HepG2 (cell line): ENCODE measurements around the gene ARHGAP15. TPM values are rescaled to one million over a fixed set of nuclear protein-coding genes. Genes with fewer than 3 reads are reported as not detected.

Experiments used
- ATAC-seq: fragments of 200-7000 bp; cut with Tn5 transposase; 3 replicates; pipeline ENCODE4 v1.9.1; 2020; ENCODE audit warnings: mild to moderate bottlenecking, moderate library complexity
- BruUV-seq: library from RNA; stranded (reverse); fragments of 400-500 nt; replicated peaks from 2 replicates; lab custom pipeline; 2021; lab: Mats Ljungman, UMichigan
- CTCF ChIA-PET: fragments of 300-600 bp; formaldehyde crosslinking; extraction: SDS; loops from one replicate; lab custom pipeline; 2021; ENCODE audit warnings: low total read pairs, inconsistent platforms, low intra/inter-chr PET ratio; lab: Yijun Ruan, JAX
- POLR2A ChIA-PET: fragments of 350-600 bp; sonication (Branson Sonifier 250); formaldehyde crosslinking; loops from one replicate; lab custom pipeline; 2020; ENCODE audit warnings: antibody characterized with exemption, inconsistent platforms; lab: Yijun Ruan, JAX
- DNase-seq: peaks from one replicate; pipeline ENCODE4 v3.0.0-alpha.2; 2015; ENCODE audit warnings: low spot score
- FAIRE-seq: peaks from 3 replicates; lab custom pipeline; 2011; peaks lifted over from hg19 to GRCh38; lab: Jason Lieb, UNC
- H2AFZ ChIP-seq: one replicate; pipeline ENCODE4 v1.6.1; 2011; ENCODE audit warnings: low read length, inconsistent platforms
- H3K27ac ChIP-seq: fragments of 300-600 bp; 3 replicates; pipeline ENCODE4 v1.8.0; 2011; ENCODE audit warnings: mixed run types, mild to moderate bottlenecking, mixed read lengths, low read length, inconsistent platforms; ENCODE audit not compliant: insufficient read depth; ENCODE audit errors: extremely low read length
- H3K27me3 ChIP-seq, 2 experiments: fragments of 200-600 bp in 1 of 2; 2 replicates in 1 of 2; 3 replicates in 1 of 2; pipeline versions ENCODE4 v1.6.0 to v1.8.0; 2011; ENCODE audit warnings: low read length in 2 of 2, mild to moderate bottlenecking in 2 of 2, moderate library complexity in 2 of 2, inconsistent platforms in 1 of 2; ENCODE audit not compliant: insufficient read depth in 2 of 2, control insufficient read depth in 1 of 2
- H3K36me3 ChIP-seq, 2 experiments: fragments of 200-600 bp in 1 of 2; replicated peaks in 1 of 2; 2 replicates in 1 of 2; 3 replicates in 1 of 2; pipeline versions ENCODE4 v1.5.1 to v1.8.0; 2011; ENCODE audit warnings: low read length in 2 of 2, inconsistent platforms in 1 of 2; ENCODE audit not compliant: insufficient read depth in 2 of 2, control insufficient read depth in 1 of 2
- H3K4me1 ChIP-seq: 2 replicates; pipeline ENCODE4 v1.5.1; 2012; ENCODE audit warnings: low read length, inconsistent platforms; ENCODE audit not compliant: insufficient read depth
- H3K4me2 ChIP-seq: 2 replicates; pipeline ENCODE4 v1.6.0; 2011; ENCODE audit warnings: low read depth, low read length, inconsistent platforms
- H3K4me3 ChIP-seq, 3 experiments: fragments of 200-600 bp in 1 of 3; sonication (generic), shearing (Covaris generic) in 1 of 3; replicated peaks in 1 of 3; 2 replicates each; pipeline ENCODE4 v1.5.1; 2011 to 2016; ENCODE audit warnings: low read length in 3 of 3, inconsistent platforms in 2 of 3, low read depth in 2 of 3, mild to moderate bottlenecking in 2 of 3, control low read depth in 1 of 3, mixed read lengths in 1 of 3; ENCODE audit not compliant: insufficient read depth in 1 of 3
- H3K79me2 ChIP-seq: one replicate; pipeline ENCODE4 v1.6.1; 2011; ENCODE audit warnings: low read length, inconsistent platforms; ENCODE audit not compliant: insufficient read depth
- H3K9ac ChIP-seq: 2 replicates; pipeline ENCODE4 v1.6.0; 2011; ENCODE audit warnings: mild to moderate bottlenecking, low read depth, low read length, inconsistent platforms; ENCODE audit not compliant: insufficient read depth
- H3K9me3 ChIP-seq: 2 replicates; pipeline ENCODE4 v1.5.1; 2012; ENCODE audit warnings: mild to moderate bottlenecking, low read length
- H4K20me1 ChIP-seq: 2 replicates; pipeline ENCODE4 v1.6.0; 2011; ENCODE audit warnings: inconsistent platforms, mild to moderate bottlenecking, low read length, moderate library complexity; ENCODE audit not compliant: insufficient read depth
- CENPT ChIP-seq: sonication (generic); formaldehyde crosslinking; IDR thresholded peaks from 2 replicates; pipeline ENCODE4 v1.8.0; 2022; ENCODE audit warnings: low read depth, mild to moderate bottlenecking, moderate library complexity, missing genetic modification reagents
- HOMEZ ChIP-seq: IDR thresholded peaks from 2 replicates; pipeline ENCODE4 v1.6.1; 2016; ENCODE audit warnings: low read depth
- MYC ChIP-seq: sonication (generic); formaldehyde crosslinking; IDR thresholded peaks from 2 replicates; pipeline ENCODE4 v1.9.0; 2021; ENCODE audit warnings: missing genetic modification reagents, borderline replicate concordance
- SMAD9 ChIP-seq: sonication (generic); formaldehyde crosslinking; IDR thresholded peaks from 2 replicates; pipeline ENCODE4 v1.5.1; 2020; ENCODE audit warnings: mild to moderate bottlenecking, missing genetic modification reagents
- SP4 ChIP-seq: sonication (generic); formaldehyde crosslinking; IDR thresholded peaks from 2 replicates; pipeline ENCODE4 v1.8.1; 2023; ENCODE audit warnings: mild to moderate bottlenecking, missing genetic modification reagents
- SSRP1 ChIP-seq: IDR thresholded peaks from 2 replicates; pipeline ENCODE4 v1.6.1; 2016; ENCODE audit warnings: control low read depth
- TSC22D2 ChIP-seq: sonication (generic); formaldehyde crosslinking; IDR thresholded peaks from 2 replicates; pipeline ENCODE4 v1.5.1; 2020; ENCODE audit warnings: missing genetic modification reagents, mild to moderate bottlenecking, borderline replicate concordance
- U2AF2 ChIP-seq: fragments of 200-400 bp; formaldehyde crosslinking; IDR thresholded peaks from 2 replicates; pipeline ENCODE4 v1.6.1; 2017; ENCODE audit warnings: low read depth, mild to moderate bottlenecking, low read length
- ZNF136 ChIP-seq: sonication (generic); formaldehyde crosslinking; IDR thresholded peaks from 2 replicates; pipeline ENCODE4 v1.8.1; 2022; ENCODE audit warnings: low read depth, mild to moderate bottlenecking, moderate library complexity, missing genetic modification reagents
- ZNF180 ChIP-seq: sonication (generic); formaldehyde crosslinking; IDR thresholded peaks from 2 replicates; pipeline ENCODE4 v1.4.0; 2020; ENCODE audit warnings: low read depth, missing genetic modification reagents, borderline replicate concordance
- ZNF260 ChIP-seq: sonication (generic); formaldehyde crosslinking; IDR thresholded peaks from 2 replicates; pipeline ENCODE4 v1.4.0; 2020; ENCODE audit warnings: missing genetic modification reagents, low read depth, mild to moderate bottlenecking, borderline replicate concordance
- ZNF362 ChIP-seq: sonication (generic); formaldehyde crosslinking; IDR thresholded peaks from 2 replicates; pipeline ENCODE4 v1.4.0; 2020; ENCODE audit warnings: missing genetic modification reagents, mild to moderate bottlenecking, borderline replicate concordance
- ZNF569 ChIP-seq: sonication (generic); formaldehyde crosslinking; IDR thresholded peaks from 2 replicates; pipeline ENCODE4 v1.5.0; 2020; ENCODE audit warnings: mild to moderate bottlenecking, missing genetic modification reagents, moderate library complexity, borderline replicate concordance
- ZNF607 ChIP-seq: sonication (generic); formaldehyde crosslinking; IDR thresholded peaks from 2 replicates; pipeline ENCODE4 v1.5.1; 2020; ENCODE audit warnings: missing genetic modification reagents, mild to moderate bottlenecking, borderline replicate concordance
- WGBS: methylation state at CpG from one replicate; pipeline ENCODE4 v1.1.6; 2017; ENCODE audit warnings: low lambda C conversion rate; 5-methylcytosine and 5-hydroxymethylcytosine counted together
- in situ Hi-C: cut with HindIII; loops from 2 replicates; pipeline ENCODE4 v1.10.0; 2017; ENCODE audit warnings: low pct_unique_long_range_greater_than_20kb; ENCODE audit not compliant: extremely low pct_ligation_motif_present
- intact Hi-C: fragments of 100-400 bp; cut with micrococcal nuclease; formaldehyde crosslinking; loops from one replicate; pipeline ENCODE4 v1.10.0; 2022; ENCODE audit not compliant: unreplicated experiment
- polyA plus RNA-seq, 8 experiments: library from polyadenylated mRNA; depleted of rRNA in 3 of 8; stranded (reverse) in 7 of 8; unstranded in 1 of 8; fragments of >200 nt; fragmentation: Illumina TruSeq in 4 of 8; extraction: Trizol in 4 of 8; gene quantifications; 2 replicates each; pipeline versions ENCODE4 v1.2.1 to v1.2.3, GENCODE V29; 2011 to 2016; ENCODE audit warnings: low read depth in 4 of 8, missing spikeins in 1 of 8, mixed read lengths in 1 of 8; ENCODE audit not compliant: insufficient read depth in 1 of 8
- total RNA-seq, 5 experiments: library from RNA; depleted of rRNA; stranded (reverse); fragments of >200 nt; fragmentation: Illumina TruSeq; extraction: Trizol; gene quantifications; 2 replicates each; pipeline ENCODE4 v1.2.3, GENCODE V29; 2016; ENCODE audit warnings: low read depth in 1 of 5
- TF ChIP-seq, protein P1 (sequence below): sonication (generic); formaldehyde crosslinking; IDR thresholded peaks from 2 replicates; pipeline ENCODE4 v1.4.0; 2020; ENCODE audit warnings: missing genetic modification reagents, borderline replicate concordance
- TF ChIP-seq, protein P2 (sequence below): fragments of 450-650 bp; IDR thresholded peaks from 2 replicates; pipeline ENCODE4 v1.6.1; 2017; ENCODE audit warnings: mild to moderate bottlenecking
- TF ChIP-seq, protein P3 (sequence below): sonication (generic); formaldehyde crosslinking; IDR thresholded peaks from 2 replicates; pipeline ENCODE4 v1.8.1; 2022; ENCODE audit warnings: mild to moderate bottlenecking, missing genetic modification reagents

ARHGAP15 gene
- total and polyA plus RNA-seq, 2 of the 13 experiments (the other 11 are each of a cell fraction or from before 2014, with no cell fraction given): 0.04 TPM; not detected in 1

- WGBS: 0% methylated on average over 2 of the region's 2 CpGs
- CTCF ChIA-PET: no interaction called here
- intact Hi-C loops: no loop called here
- TF ChIP-seq MYC (CRISPR knock-in tag) (no peak), ZNF607 (CRISPR knock-in tag) (no peak), ZNF136 (CRISPR knock-in tag) (no peak), SMAD9 (no peak), TSC22D2 (CRISPR knock-in tag) (no peak), ZNF569 (CRISPR knock-in tag) (no peak), CENPT (CRISPR knock-in tag) (no peak), HOMEZ (CRISPR knock-in tag) (no peak), ZNF180 (CRISPR knock-in tag) (no peak), U2AF2 (no peak), ZNF362 (no peak), SSRP1 (CRISPR knock-in tag) (no peak), ZNF260 (CRISPR knock-in tag) (no peak), SP4 (CRISPR knock-in tag) (no peak)
- TF ChIP-seq, protein P1, sequence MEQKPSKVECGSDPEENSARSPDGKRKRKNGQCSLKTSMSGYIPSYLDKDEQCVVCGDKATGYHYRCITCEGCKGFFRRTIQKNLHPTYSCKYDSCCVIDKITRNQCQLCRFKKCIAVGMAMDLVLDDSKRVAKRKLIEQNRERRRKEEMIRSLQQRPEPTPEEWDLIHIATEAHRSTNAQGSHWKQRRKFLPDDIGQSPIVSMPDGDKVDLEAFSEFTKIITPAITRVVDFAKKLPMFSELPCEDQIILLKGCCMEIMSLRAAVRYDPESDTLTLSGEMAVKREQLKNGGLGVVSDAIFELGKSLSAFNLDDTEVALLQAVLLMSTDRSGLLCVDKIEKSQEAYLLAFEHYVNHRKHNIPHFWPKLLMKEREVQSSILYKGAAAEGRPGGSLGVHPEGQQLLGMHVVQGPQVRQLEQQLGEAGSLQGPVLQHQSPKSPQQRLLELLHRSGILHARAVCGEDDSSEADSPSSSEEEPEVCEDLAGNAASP (CRISPR knock-in tag): no peak
- TF ChIP-seq, protein P2, sequence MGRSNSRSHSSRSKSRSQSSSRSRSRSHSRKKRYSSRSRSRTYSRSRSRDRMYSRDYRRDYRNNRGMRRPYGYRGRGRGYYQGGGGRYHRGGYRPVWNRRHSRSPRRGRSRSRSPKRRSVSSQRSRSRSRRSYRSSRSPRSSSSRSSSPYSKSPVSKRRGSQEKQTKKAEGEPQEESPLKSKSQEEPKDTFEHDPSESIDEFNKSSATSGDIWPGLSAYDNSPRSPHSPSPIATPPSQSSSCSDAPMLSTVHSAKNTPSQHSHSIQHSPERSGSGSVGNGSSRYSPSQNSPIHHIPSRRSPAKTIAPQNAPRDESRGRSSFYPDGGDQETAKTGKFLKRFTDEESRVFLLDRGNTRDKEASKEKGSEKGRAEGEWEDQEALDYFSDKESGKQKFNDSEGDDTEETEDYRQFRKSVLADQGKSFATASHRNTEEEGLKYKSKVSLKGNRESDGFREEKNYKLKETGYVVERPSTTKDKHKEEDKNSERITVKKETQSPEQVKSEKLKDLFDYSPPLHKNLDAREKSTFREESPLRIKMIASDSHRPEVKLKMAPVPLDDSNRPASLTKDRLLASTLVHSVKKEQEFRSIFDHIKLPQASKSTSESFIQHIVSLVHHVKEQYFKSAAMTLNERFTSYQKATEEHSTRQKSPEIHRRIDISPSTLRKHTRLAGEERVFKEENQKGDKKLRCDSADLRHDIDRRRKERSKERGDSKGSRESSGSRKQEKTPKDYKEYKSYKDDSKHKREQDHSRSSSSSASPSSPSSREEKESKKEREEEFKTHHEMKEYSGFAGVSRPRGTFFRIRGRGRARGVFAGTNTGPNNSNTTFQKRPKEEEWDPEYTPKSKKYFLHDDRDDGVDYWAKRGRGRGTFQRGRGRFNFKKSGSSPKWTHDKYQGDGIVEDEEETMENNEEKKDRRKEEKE: no peak
- TF ChIP-seq, protein P3, sequence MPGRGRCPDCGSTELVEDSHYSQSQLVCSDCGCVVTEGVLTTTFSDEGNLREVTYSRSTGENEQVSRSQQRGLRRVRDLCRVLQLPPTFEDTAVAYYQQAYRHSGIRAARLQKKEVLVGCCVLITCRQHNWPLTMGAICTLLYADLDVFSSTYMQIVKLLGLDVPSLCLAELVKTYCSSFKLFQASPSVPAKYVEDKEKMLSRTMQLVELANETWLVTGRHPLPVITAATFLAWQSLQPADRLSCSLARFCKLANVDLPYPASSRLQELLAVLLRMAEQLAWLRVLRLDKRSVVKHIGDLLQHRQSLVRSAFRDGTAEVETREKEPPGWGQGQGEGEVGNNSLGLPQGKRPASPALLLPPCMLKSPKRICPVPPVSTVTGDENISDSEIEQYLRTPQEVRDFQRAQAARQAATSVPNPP (CRISPR knock-in tag): no peak
These were observed 23.0 kb downstream of the ARHGAP15 start for GRCh38 chr2:143152219-143152618.

More at GRCh38 chr2:143152219-143152618, 23.0 kb downstream of the ARHGAP15 start:
- H3K4me1 ChIP-seq: no peaks in the 10 kb centered on the region
- H3K79me2 ChIP-seq: no peaks in the 10 kb centered on the region
- no peak for ATAC-seq
- no peaks in the 10 kb centered on the region for H3K27me3 ChIP-seq
- H4K20me1 ChIP-seq: no peaks in the 10 kb centered on the region
- in situ Hi-C loops: no loop called here
- no peak overlapping the region for H3K27ac ChIP-seq
- H3K4me3 ChIP-seq: no peak overlapping the region
- no peak overlapping the region for H3K4me2 ChIP-seq
- DNase-seq: no peak
- POLR2A ChIA-PET: no interaction called here
- FAIRE-seq: no peak
- no peaks in the 10 kb centered on the region for H3K9me3 ChIP-seq
- H3K36me3 ChIP-seq: no peaks in the 10 kb centered on the region
- H3K9ac ChIP-seq: no peak overlapping the region
- BruUV-seq: no TSS peak
- no peak overlapping the region for H2AFZ ChIP-seq
